MCF 10A (cell line): Measurements from ENCODE around the gene BRIX1. TPM values are rescaled to one million over a fixed set of nuclear protein-coding genes. Genes with fewer than 3 reads are reported as not detected.

Experiments used
- BruUV-seq: library from RNA; stranded (reverse); fragments of 400-500 nt; replicated peaks from 2 replicates; lab custom pipeline; 2021; lab: Mats Ljungman, UMichigan
- CTCF ChIA-PET: fragments of 300-600 bp; sonication (Branson Sonifier 250); formaldehyde crosslinking; extraction: SDS; loops from one replicate; lab custom pipeline; 2021; ENCODE audit warnings: antibody characterized with exemption, inconsistent platforms; lab: Yijun Ruan, JAX
- POLR2A ChIA-PET: fragments of 300-600, 350-650 bp; sonication (Branson Sonifier 250); formaldehyde crosslinking; extraction: SDS; loops from one replicate; lab custom pipeline; 2020; ENCODE audit warnings: antibody characterized with exemption, inconsistent platforms; lab: Yijun Ruan, JAX
- DNase-seq: peaks from one replicate; pipeline ENCODE4 v3.0.0-alpha.2; 2018; ENCODE audit not compliant: unreplicated experiment
- H3K27ac Mint-ChIP-seq: one replicate; pipeline ENCODE4 v1.8.0; 2022; ENCODE audit warnings: mild to moderate bottlenecking, low read depth, mixed read lengths; ENCODE audit not compliant: unreplicated experiment
- H3K27me3 Mint-ChIP-seq: one replicate; pipeline ENCODE4 v1.8.0; 2022; ENCODE audit warnings: mixed read lengths; ENCODE audit not compliant: insufficient read depth, unreplicated experiment
- H3K36me3 Mint-ChIP-seq: one replicate; pipeline ENCODE4 v1.8.0; 2022; ENCODE audit warnings: mild to moderate bottlenecking, moderate library complexity, mixed read lengths; ENCODE audit not compliant: insufficient read depth, unreplicated experiment
- H3K4me1 Mint-ChIP-seq: one replicate; pipeline ENCODE4 v1.8.0; 2022; ENCODE audit warnings: mixed read lengths; ENCODE audit not compliant: insufficient read depth, unreplicated experiment
- H3K4me3 Mint-ChIP-seq: one replicate; pipeline ENCODE4 v1.8.0; 2022; ENCODE audit warnings: mild to moderate bottlenecking, moderate library complexity, mixed read lengths; ENCODE audit not compliant: unreplicated experiment
- H3K9me3 Mint-ChIP-seq: one replicate; pipeline ENCODE4 v1.8.0; 2022; ENCODE audit warnings: mixed read lengths; ENCODE audit not compliant: unreplicated experiment
- CTCF ChIP-seq: fragments of 200-600 bp; IDR thresholded peaks from one replicate; pipeline ENCODE4 v1.8.0; 2022; ENCODE audit warnings: antibody characterized with exemption, mild to moderate bottlenecking; ENCODE audit not compliant: unreplicated experiment
- intact Hi-C: fragments of 100-400 bp; cut with micrococcal nuclease; formaldehyde crosslinking; loops from 2 replicates; pipeline ENCODE4 v1.14.1; 2022
- total RNA-seq: library from RNA; stranded (reverse); gene quantifications from 2 replicates; pipeline ENCODE4 v1.2.3, GENCODE V29; 2022

BRIX1 gene
- total RNA-seq, 1 experiment from 2014 or later: 50.8 TPM

- no peak for TF ChIP-seq CTCF
- Mint-ChIP-seq H3K4me1 (no peaks in the 10 kb centered on the region), H3K36me3 (peaks cover 85% of the 10 kb centered on the region), H3K9me3 (no peaks in the 10 kb centered on the region), H3K27ac (no peak overlapping the region), H3K4me3 (no peak overlapping the region), H3K27me3 (no peaks in the 10 kb centered on the region)
- intact Hi-C loops: no loop called here
- ChIA-PET CTCF (interaction anchor here (0.9 kb wide), 1 partner anchor 18 kb away, joined by 4 read pairs; no protein-coding TSS in a partner anchor), POLR2A (interaction anchor here (0.6 to 2.5 kb wide), 2 partner anchors 14 to 19 kb away, joined by 5 to 8 read pairs; partner anchors contain the start of gene DNAJC21)
- BruUV-seq: no TSS peak
- no peak for DNase-seq
These were observed 28.5 kb downstream of the BRIX1 start for GRCh38 chr5:34944044-34944443.

GRCh38 chr5:34944460-34945047 lies 29.0 kb downstream of the BRIX1 start:
- Mint-ChIP-seq H3K9me3 (no peaks in the 10 kb centered on the region), H3K36me3 (peaks cover 86% of the 10 kb centered on the region), H3K27ac (no peak overlapping the region), H3K27me3 (no peaks in the 10 kb centered on the region), H3K4me1 (no peaks in the 10 kb centered on the region), H3K4me3 (no peak overlapping the region)
- ChIA-PET CTCF (no interaction called here), POLR2A (interaction anchor here (0.6 to 2.5 kb wide), 3 partner anchors 15 to 521 kb away, joined by 3 to 8 read pairs (median 5); partner anchors contain the start of gene DNAJC21)
- TF ChIP-seq CTCF: no peak
- intact Hi-C loops: no loop called here
- BruUV-seq: no TSS peak
- DNase-seq: no peak

GRCh38 chr5:34957321-34957720 lies 41.8 kb downstream of the BRIX1 start:
- Mint-ChIP-seq H3K4me1 (peaks cover 7% of the 10 kb centered on the region), H3K9me3 (no peaks in the 10 kb centered on the region), H3K27me3 (no peaks in the 10 kb centered on the region), H3K4me3 (no peak overlapping the region), H3K27ac (no peak overlapping the region), H3K36me3 (peaks cover 31% of the 10 kb centered on the region)
- no TSS peak for BruUV-seq
- no peak for DNase-seq
- intact Hi-C loops: loop anchor here (5.0 kb wide), 1 partner anchor 970 kb away; no protein-coding TSS in a partner anchor
- ChIA-PET CTCF (interaction anchor here (0.6 to 4.2 kb wide), 11 partner anchors 9 to 50 kb away, joined by 3 to 34 read pairs (median 6); no protein-coding TSS in a partner anchor), POLR2A (interaction anchor here (0.6 to 0.8 kb wide), 2 partner anchors 166 to 448 kb away, joined by 3 to 4 read pairs; no protein-coding TSS in a partner anchor)
- no peak for TF ChIP-seq CTCF
